ENCODE data around the gene ZNHIT1.

ZNHIT1 gene

GRCh38 chr7:101223528-101223927, 5.6 kb downstream of the ZNHIT1 start:
- Histone ChIP-seq H3K27me3 (no peaks in the 10 kb centered on the region), H3K36me3 (peaks cover 61% of the 10 kb centered on the region), H3K4me3 (ENCODE audit: low read depth in 1 of 2, low read length in 1 of 2) (no peak overlapping the region), H3K27ac (no peak overlapping the region), H3K9me3 (no peaks in the 10 kb centered on the region), H3K4me1 (ENCODE audit: control insufficient read depth in 1 of 2, insufficient read depth in 1 of 2, low read depth in 1 of 2, low read length in 1 of 2) (peaks cover 6 to 7% of the 10 kb centered on the region in 2 experiments)
- no peak for TF ChIP-seq CTCF (IDR thresholded peaks at IDR 0.05)

DNA sequence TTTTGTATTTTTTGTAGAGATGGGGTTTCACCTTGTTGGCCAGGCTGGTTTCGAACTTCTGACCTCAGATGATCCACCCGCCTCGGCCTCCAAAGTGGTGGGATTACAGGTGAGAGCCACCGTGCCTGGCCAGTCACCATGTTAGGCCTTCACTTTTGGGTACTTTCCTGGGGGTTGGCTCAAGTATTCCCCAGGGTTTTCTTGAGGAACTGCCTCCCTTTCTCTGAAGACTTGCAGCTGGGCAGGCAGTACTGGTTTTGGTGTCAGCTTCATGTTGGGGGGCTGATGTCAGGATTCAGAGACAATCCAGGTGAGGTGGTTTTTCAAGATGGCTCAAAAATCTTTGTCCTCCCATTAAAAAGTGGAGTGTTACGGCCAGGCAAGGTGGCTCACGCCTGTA, 7.7 kb downstream of the ZNHIT1 start:
- no peak for TF ChIP-seq CTCF (IDR thresholded peaks at IDR 0.05)
- Histone ChIP-seq H3K27ac (no peak overlapping the region), H3K9me3 (no peaks in the 10 kb centered on the region), H3K27me3 (no peaks in the 10 kb centered on the region), H3K4me1 (ENCODE audit: control insufficient read depth in 1 of 2, insufficient read depth in 1 of 2, low read depth in 1 of 2, low read length in 1 of 2) (peaks cover 3 to 5% of the 10 kb centered on the region in 2 experiments), H3K4me3 (ENCODE audit: low read depth in 1 of 2, low read length in 1 of 2) (no peak overlapping the region), H3K36me3 (peaks cover 70% of the 10 kb centered on the region)

DNA sequence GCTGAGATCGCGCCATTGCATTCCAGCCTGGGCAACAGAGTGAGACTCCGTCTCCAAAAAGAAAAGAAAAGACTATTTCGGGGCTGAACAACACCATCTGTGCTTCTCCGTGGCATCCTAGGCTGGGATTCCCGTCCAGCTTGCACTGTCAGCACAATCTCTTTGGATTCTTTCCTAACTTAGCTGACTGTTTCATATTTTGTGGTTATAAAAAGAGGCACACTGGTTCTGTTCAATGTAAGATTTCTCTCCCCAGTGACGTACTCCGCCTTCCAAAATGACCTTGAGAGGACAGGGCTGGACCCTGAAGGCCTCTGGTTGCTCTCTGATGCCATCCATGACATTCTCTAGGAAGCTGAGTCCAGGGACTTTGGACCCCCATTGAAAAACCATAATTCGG, 8.8 kb downstream of the ZNHIT1 start:
- no peak for TF ChIP-seq CTCF (IDR thresholded peaks at IDR 0.05)
- Histone ChIP-seq H3K27ac (no peak overlapping the region), H3K4me1 (ENCODE audit: control insufficient read depth in 1 of 2, insufficient read depth in 1 of 2, low read depth in 1 of 2, low read length in 1 of 2) (peaks cover 5 to 7% of the 10 kb centered on the region in 2 experiments), H3K36me3 (peaks cover 71% of the 10 kb centered on the region), H3K9me3 (no peaks in the 10 kb centered on the region), H3K27me3 (no peaks in the 10 kb centered on the region), H3K4me3 (ENCODE audit: low read depth in 1 of 2, low read length in 1 of 2) (no peak overlapping the region)

GRCh38 chr7:101231644-101232043, 13.7 kb downstream of the ZNHIT1 start:
- H3K4me3 ChIP-seq (ENCODE audit: low read depth in 1 of 2, low read length in 1 of 2), result no peak overlapping the region
- H3K36me3 ChIP-seq, result peaks cover 68% of the 10 kb centered on the region
- no peak overlapping the region for H3K27ac ChIP-seq
- H3K27me3 ChIP-seq, result peaks cover 4% of the 10 kb centered on the region
- no peak for TF ChIP-seq CTCF (IDR thresholded peaks at IDR 0.05)
- H3K4me1 ChIP-seq (ENCODE audit: control insufficient read depth in 1 of 2, insufficient read depth in 1 of 2, low read depth in 1 of 2, low read length in 1 of 2), result peaks cover 5 to 7% of the 10 kb centered on the region in 2 experiments
- no peaks in the 10 kb centered on the region for H3K9me3 ChIP-seq

GRCh38 chr7:101232141-101232850, 14.3 kb downstream of the ZNHIT1 start:
- H3K4me3 ChIP-seq (ENCODE audit: low read depth in 1 of 2, low read length in 1 of 2), result no peak overlapping the region
- peaks cover 5 to 7% of the 10 kb centered on the region in 2 experiments for H3K4me1 ChIP-seq (ENCODE audit: control insufficient read depth in 1 of 2, insufficient read depth in 1 of 2, low read depth in 1 of 2, low read length in 1 of 2)
- no peak for TF ChIP-seq CTCF (IDR thresholded peaks at IDR 0.05)
- H3K9me3 ChIP-seq, result no peaks in the 10 kb centered on the region
- H3K36me3 ChIP-seq, result peaks cover 68% of the 10 kb centered on the region
- H3K27me3 ChIP-seq, result peaks cover 10% of the 10 kb centered on the region
- no peak overlapping the region for H3K27ac ChIP-seq
